ENCODE data around the gene FANCD2. TPM values are rescaled to one million over a fixed set of nuclear protein-coding genes. Genes with fewer than 3 reads are reported as not detected.

Gene FANCD2
- total and polyA plus RNA-seq, 2 experiments from 2014 or later = 3.8 to 6.1 TPM

GRCh38 chr3:10150987-10151386 is 124.8 kb downstream of the FANCD2 start:
- Histone ChIP-seq H3K27ac (no peak overlapping the region), H3K27me3 (replicated peaks; ENCODE audit: insufficient read depth) (no peaks in the 10 kb centered on the region), H3K9ac (no peak overlapping the region), H3F3A (ENCODE audit: insufficient read depth) (peaks cover 7% of the 10 kb centered on the region; the same call in 1 of the 2 replicates), H3K4me2 (ENCODE audit: unreplicated experiment) (no peak overlapping the region), H3K9me3 (ENCODE audit: low read depth) (no peaks in the 10 kb centered on the region), H4K20me1 (ENCODE audit: insufficient read depth) (no peaks in the 10 kb centered on the region), H3K9me2 (ENCODE audit: insufficient read depth) (no peaks in the 10 kb centered on the region), H3K79me2 (ENCODE audit: insufficient read depth) (peaks cover 34% of the 10 kb centered on the region), H3K4me3 (no peak overlapping the region), H3K36me3 (ENCODE audit: low read depth) (peaks cover 27% of the 10 kb centered on the region), H2AFZ (no peak overlapping the region), H3K4me1 (ENCODE audit: insufficient read depth) (no peaks in the 10 kb centered on the region)
- DNase-seq = no peak
- 86 to 91% methylated on average over 6 of the region's 6 CpGs for WGBS, 2 experiments (ENCODE audit: low coverage in 1 of 2, low lambda C conversion rate in 2 of 2, missing lambda C conversion rate in 2 of 2)
- in situ Hi-C loops (cut with MboI) = no loop called here
- TF ChIP-seq EZH2phosphoT487 (IDR thresholded peaks at IDR 0.05; ENCODE audit: insufficient read depth, low read depth) = no peak

Small RNA genes lying within 50 kb of the gene (small RNA-seq; reads per million reads assigned to genes)
- gene CYCSP10 (ENCODE audit: low read depth, low replicate concordance) = not detected
- not detected for gene RNU6-670P (ENCODE audit: low read depth, low replicate concordance)

Other genes with a start within 250 kb of the FANCD2 start
- 131 and 135 TPM in 2 replicates for gene TADA3, start 234.0 kb upstream of the FANCD2 start, total RNA-seq (2014; rRNA removed; shearing (Covaris generic))
- 85.1 and 87.7 TPM in 2 replicates for gene TADA3, start 234.0 kb upstream of the FANCD2 start, polyA plus RNA-seq (2016; fragmentation: Nextera tagmentation; extraction: Ambion mirVana)
- 315 and 325 TPM in 2 replicates for gene ARPC4, start 233.4 kb upstream of the FANCD2 start, total RNA-seq (2014; rRNA removed; shearing (Covaris generic))
- gene ARPC4, start 233.4 kb upstream of the FANCD2 start, polyA plus RNA-seq (2016; fragmentation: Nextera tagmentation; extraction: Ambion mirVana) = 182 and 190 TPM in 2 replicates
- 30.3 and 31.1 TPM in 2 replicates for gene TTLL3, start 216.2 kb upstream of the FANCD2 start, total RNA-seq (2014; rRNA removed; shearing (Covaris generic))
- gene TTLL3, start 216.2 kb upstream of the FANCD2 start, polyA plus RNA-seq (2016; fragmentation: Nextera tagmentation; extraction: Ambion mirVana) = 20.1 and 26.9 TPM in 2 replicates
- gene RPUSD3, start 182.4 kb upstream of the FANCD2 start, total RNA-seq (2014; rRNA removed; shearing (Covaris generic)) = 32.6 and 39.8 TPM in 2 replicates
- gene RPUSD3, start 182.4 kb upstream of the FANCD2 start, polyA plus RNA-seq (2016; fragmentation: Nextera tagmentation; extraction: Ambion mirVana) = 37.4 and 38.3 TPM in 2 replicates
- not detected in 2 replicates for gene CIDEC, start 146.2 kb upstream of the FANCD2 start, total RNA-seq (2014; rRNA removed; shearing (Covaris generic))
- gene CIDEC, start 146.2 kb upstream of the FANCD2 start, polyA plus RNA-seq (2016; fragmentation: Nextera tagmentation; extraction: Ambion mirVana) = not detected in 2 replicates
- gene JAGN1, start 135.8 kb upstream of the FANCD2 start, total RNA-seq (2014; rRNA removed; shearing (Covaris generic)) = 32.9 and 35.7 TPM in 2 replicates
- gene JAGN1, start 135.8 kb upstream of the FANCD2 start, polyA plus RNA-seq (2016; fragmentation: Nextera tagmentation; extraction: Ambion mirVana) = 45.3 and 46.8 TPM in 2 replicates
- 0.51 and 5.5 TPM in 2 replicates for gene IL17RE, start 123.6 kb upstream of the FANCD2 start, total RNA-seq (2014; rRNA removed; shearing (Covaris generic))
- 0.24 and 0.27 TPM in 2 replicates for gene IL17RE, start 123.6 kb upstream of the FANCD2 start, polyA plus RNA-seq (2016; fragmentation: Nextera tagmentation; extraction: Ambion mirVana)
- gene IL17RC, start 109.3 kb upstream of the FANCD2 start, total RNA-seq (2014; rRNA removed; shearing (Covaris generic)) = 41.8 and 49.4 TPM in 2 replicates
- gene IL17RC, start 109.3 kb upstream of the FANCD2 start, polyA plus RNA-seq (2016; fragmentation: Nextera tagmentation; extraction: Ambion mirVana) = 20.5 and 25.3 TPM in 2 replicates
- gene CRELD1, start 92.6 kb upstream of the FANCD2 start, total RNA-seq (2014; rRNA removed; shearing (Covaris generic)) = 18.2 and 29.5 TPM in 2 replicates
- 19.2 and 19.9 TPM in 2 replicates for gene CRELD1, start 92.6 kb upstream of the FANCD2 start, polyA plus RNA-seq (2016; fragmentation: Nextera tagmentation; extraction: Ambion mirVana)
- gene PRRT3, start 74.0 kb upstream of the FANCD2 start, total RNA-seq (2014; rRNA removed; shearing (Covaris generic)) = 2.9 and 7.5 TPM in 2 replicates
- 4.3 and 4.5 TPM in 2 replicates for gene PRRT3, start 74.0 kb upstream of the FANCD2 start, polyA plus RNA-seq (2016; fragmentation: Nextera tagmentation; extraction: Ambion mirVana)
- 44.3 and 130 TPM in 2 replicates for gene EMC3, start 39.6 kb upstream of the FANCD2 start, total RNA-seq (2014; rRNA removed; shearing (Covaris generic))
- 139 and 154 TPM in 2 replicates for gene EMC3, start 39.6 kb upstream of the FANCD2 start, polyA plus RNA-seq (2016; fragmentation: Nextera tagmentation; extraction: Ambion mirVana)
- gene FANCD2OS, start 81.8 kb downstream of the FANCD2 start, total RNA-seq (2014; rRNA removed; shearing (Covaris generic)) = not detected in 2 replicates
- not detected in 2 replicates for gene FANCD2OS, start 81.8 kb downstream of the FANCD2 start, polyA plus RNA-seq (2016; fragmentation: Nextera tagmentation; extraction: Ambion mirVana)
- gene BRK1, start 89.2 kb downstream of the FANCD2 start, total RNA-seq (2014; rRNA removed; shearing (Covaris generic)) = 116 and 180 TPM in 2 replicates
- gene BRK1, start 89.2 kb downstream of the FANCD2 start, polyA plus RNA-seq (2016; fragmentation: Nextera tagmentation; extraction: Ambion mirVana) = 293 and 295 TPM in 2 replicates
- 35.2 and 42.7 TPM in 2 replicates for gene VHL, start 115.3 kb downstream of the FANCD2 start, total RNA-seq (2014; rRNA removed; shearing (Covaris generic))
- 16.2 and 17.7 TPM in 2 replicates for gene VHL, start 115.3 kb downstream of the FANCD2 start, polyA plus RNA-seq (2016; fragmentation: Nextera tagmentation; extraction: Ambion mirVana)
- 0.89 and 2.1 TPM in 2 replicates for gene IRAK2, start 138.5 kb downstream of the FANCD2 start, total RNA-seq (2014; rRNA removed; shearing (Covaris generic))
- 1.1 TPM in 2 replicates for gene IRAK2, start 138.5 kb downstream of the FANCD2 start, polyA plus RNA-seq (2016; fragmentation: Nextera tagmentation; extraction: Ambion mirVana)
- gene TATDN2, start 222.0 kb downstream of the FANCD2 start, total RNA-seq (2014; rRNA removed; shearing (Covaris generic)) = 8.4 and 10.1 TPM in 2 replicates
- gene TATDN2, start 222.0 kb downstream of the FANCD2 start, polyA plus RNA-seq (2016; fragmentation: Nextera tagmentation; extraction: Ambion mirVana) = 4.6 and 4.9 TPM in 2 replicates

Data from GM23248 (cell line).